HL-60 (cell line): ENCODE results near the gene PEX26.

Experiments used
- CTCF ChIP-seq: IDR thresholded peaks from one replicate; pipeline ENCODE4 v1.5.1; 2011; ENCODE audit warnings: low read length, control low read depth, inconsistent platforms; ENCODE audit not compliant: insufficient read depth
- GABPA ChIP-seq: IDR thresholded peaks from 2 replicates; pipeline ENCODE4 v1.6.1; 2012; ENCODE audit warnings: low read depth
- POLR2AphosphoS5 ChIP-seq: IDR thresholded peaks from 2 replicates; pipeline ENCODE4 v1.6.1; 2012; ENCODE audit warnings: low read depth
- TF ChIP-seq, protein P1 (sequence below): IDR thresholded peaks from 2 replicates; pipeline ENCODE4 v1.6.1; 2012; ENCODE audit warnings: low read depth; ENCODE audit not compliant: insufficient replicate concordance

- TF ChIP-seq, protein P1, sequence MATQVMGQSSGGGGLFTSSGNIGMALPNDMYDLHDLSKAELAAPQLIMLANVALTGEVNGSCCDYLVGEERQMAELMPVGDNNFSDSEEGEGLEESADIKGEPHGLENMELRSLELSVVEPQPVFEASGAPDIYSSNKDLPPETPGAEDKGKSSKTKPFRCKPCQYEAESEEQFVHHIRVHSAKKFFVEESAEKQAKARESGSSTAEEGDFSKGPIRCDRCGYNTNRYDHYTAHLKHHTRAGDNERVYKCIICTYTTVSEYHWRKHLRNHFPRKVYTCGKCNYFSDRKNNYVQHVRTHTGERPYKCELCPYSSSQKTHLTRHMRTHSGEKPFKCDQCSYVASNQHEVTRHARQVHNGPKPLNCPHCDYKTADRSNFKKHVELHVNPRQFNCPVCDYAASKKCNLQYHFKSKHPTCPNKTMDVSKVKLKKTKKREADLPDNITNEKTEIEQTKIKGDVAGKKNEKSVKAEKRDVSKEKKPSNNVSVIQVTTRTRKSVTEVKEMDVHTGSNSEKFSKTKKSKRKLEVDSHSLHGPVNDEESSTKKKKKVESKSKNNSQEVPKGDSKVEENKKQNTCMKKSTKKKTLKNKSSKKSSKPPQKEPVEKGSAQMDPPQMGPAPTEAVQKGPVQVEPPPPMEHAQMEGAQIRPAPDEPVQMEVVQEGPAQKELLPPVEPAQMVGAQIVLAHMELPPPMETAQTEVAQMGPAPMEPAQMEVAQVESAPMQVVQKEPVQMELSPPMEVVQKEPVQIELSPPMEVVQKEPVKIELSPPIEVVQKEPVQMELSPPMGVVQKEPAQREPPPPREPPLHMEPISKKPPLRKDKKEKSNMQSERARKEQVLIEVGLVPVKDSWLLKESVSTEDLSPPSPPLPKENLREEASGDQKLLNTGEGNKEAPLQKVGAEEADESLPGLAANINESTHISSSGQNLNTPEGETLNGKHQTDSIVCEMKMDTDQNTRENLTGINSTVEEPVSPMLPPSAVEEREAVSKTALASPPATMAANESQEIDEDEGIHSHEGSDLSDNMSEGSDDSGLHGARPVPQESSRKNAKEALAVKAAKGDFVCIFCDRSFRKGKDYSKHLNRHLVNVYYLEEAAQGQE = no peak
- TF ChIP-seq POLR2AphosphoS5 (no peak), CTCF (no peak), GABPA (no peak)
Observed at GRCh38 chr22:18065256-18065655, 12.5 kb upstream of the PEX26 start.
